ENCODE results near the gene CAMKMT.

GRCh38 chr2:44335806-44336538 is 25.8 kb upstream of the CAMKMT start:
- TF ChIP-seq CTCF (conservative IDR thresholded peaks at IDR 0.05; ENCODE audit: low read depth, low read length) (no peak), EZH2 (IDR thresholded peaks at IDR 0.05; ENCODE audit: borderline replicate concordance, low read depth, low read length, poor library complexity, severe bottlenecking) (no peak)
